Left lobe of liver (tissue), 2 donors: ENCODE data around the gene HDDC3. TPM values are rescaled to one million over a fixed set of nuclear protein-coding genes. Genes with fewer than 3 reads are reported as not detected.
A peak's percentile ranks its signal among the peaks of the same experiment; 100 is the strongest.

Experiments
- ATAC-seq: fragments of 200-7000 bp; cut with Tn5 transposase; one replicate; pipeline ENCODE4 v1.9.1; 2020; ENCODE audit warnings: mild to moderate bottlenecking, moderate library complexity
- DNase-seq: peaks from one replicate; pipeline ENCODE4 v3.0.0-alpha.2; 2020; ENCODE audit warnings: low spot score
- total RNA-seq: library from RNA; stranded (reverse); gene quantifications from one replicate; pipeline ENCODE4 v1.2.1, GENCODE V29; 2021
- donor health status: DM: no; HTN: no; CAD: no; lungs with moderate emphysema.
- donor health status: DM: no; HTN: yes; CAD: no.

The HDDC3 gene
- total RNA-seq: 9.0 TPM

GRCh38 chr15:90931828-90932659, at the start of gene HDDC3:
HDDC3 (minus strand) TSS chr15:90932549; CDS start chr15:90932540, 9 bp downstream.
- DNase-seq (peak; percentile 91), ATAC-seq (peak; percentile 71)

- no peak for ATAC-seq
- no peak for DNase-seq
Measured at GRCh38 chr15:90982135-90982534, 49.8 kb upstream of the HDDC3 start.

GRCh38 chr15:90981681-90982080, 49.3 kb upstream of the HDDC3 start:
- DNase-seq (no peak), ATAC-seq (no peak)

GRCh38 chr15:90979582-90979981, 47.2 kb upstream of the HDDC3 start:
- DNase-seq (no peak), ATAC-seq (no peak)

GRCh38 chr15:90974216-90974615, 41.9 kb upstream of the HDDC3 start:
- DNase-seq: no peak
- ATAC-seq: no peak

GRCh38 chr15:90972133-90972532, 39.8 kb upstream of the HDDC3 start:
- ATAC-seq: no peak
- DNase-seq: no peak

- no peak for ATAC-seq
- DNase-seq: no peak
Measured at GRCh38 chr15:90970274-90970673, 37.9 kb upstream of the HDDC3 start.

GRCh38 chr15:90968434-90968833, 36.1 kb upstream of the HDDC3 start:
- ATAC-seq: no peak

GRCh38 chr15:90967206-90967605, 34.9 kb upstream of the HDDC3 start:
- DNase-seq (no peak), ATAC-seq (no peak)

More at GRCh38 chr15:90968434-90968833, 36.1 kb upstream of the HDDC3 start:
- no peak for DNase-seq

- ATAC-seq (no peak), DNase-seq (no peak)
Measured at GRCh38 chr15:90966262-90966661, 33.9 kb upstream of the HDDC3 start.

- no peak for ATAC-seq
- no peak for DNase-seq
Measured at GRCh38 chr15:90962021-90962420, 29.7 kb upstream of the HDDC3 start.

- peak; percentile 49 for ATAC-seq
- no peak for DNase-seq
Measured at GRCh38 chr15:90960298-90961091, 28.1 kb upstream of the HDDC3 start.

GRCh38 chr15:90959894-90960293, 27.5 kb upstream of the HDDC3 start:
- ATAC-seq (no peak), DNase-seq (no peak)

GRCh38 chr15:90959028-90959595, 26.8 kb upstream of the HDDC3 start:
- DNase-seq: no peak
- ATAC-seq: no peak

- no peak for DNase-seq
- ATAC-seq: no peak
Measured at GRCh38 chr15:90957791-90958190, 25.4 kb upstream of the HDDC3 start.

GRCh38 chr15:90957031-90957790, 24.9 kb upstream of the HDDC3 start:
- peak; percentile 12 for ATAC-seq
- no peak for DNase-seq

GRCh38 chr15:90956274-90957030, 24.1 kb upstream of the HDDC3 start:
- DNase-seq (peak; percentile 71), ATAC-seq (peak; percentile 65)

- no peak for ATAC-seq
- DNase-seq: no peak
Measured at GRCh38 chr15:90955624-90956273, 23.4 kb upstream of the HDDC3 start.
